ENCODE measurements around the gene SLC35F4.

DNA sequence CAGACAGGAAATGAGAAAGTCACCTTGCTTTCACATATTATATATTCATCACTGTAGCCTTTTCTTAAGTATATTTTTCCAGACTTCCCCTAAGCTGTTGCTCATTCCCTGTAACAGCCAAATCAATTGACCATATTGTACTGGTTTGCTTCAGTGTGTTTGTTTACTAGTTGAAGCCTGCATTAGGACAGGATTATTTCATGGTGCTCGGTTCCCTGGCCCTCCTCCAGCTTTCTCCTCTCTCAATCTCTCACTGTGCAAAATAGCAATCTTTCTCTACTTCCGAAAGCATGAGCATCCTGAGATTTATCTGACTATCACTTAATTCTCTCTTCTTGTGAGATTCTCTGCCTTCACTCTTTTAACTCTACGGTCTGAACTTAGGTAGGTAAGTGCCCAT lies 2.4 kb downstream of the SLC35F4 start:
- TF ChIP-seq, protein P1, sequence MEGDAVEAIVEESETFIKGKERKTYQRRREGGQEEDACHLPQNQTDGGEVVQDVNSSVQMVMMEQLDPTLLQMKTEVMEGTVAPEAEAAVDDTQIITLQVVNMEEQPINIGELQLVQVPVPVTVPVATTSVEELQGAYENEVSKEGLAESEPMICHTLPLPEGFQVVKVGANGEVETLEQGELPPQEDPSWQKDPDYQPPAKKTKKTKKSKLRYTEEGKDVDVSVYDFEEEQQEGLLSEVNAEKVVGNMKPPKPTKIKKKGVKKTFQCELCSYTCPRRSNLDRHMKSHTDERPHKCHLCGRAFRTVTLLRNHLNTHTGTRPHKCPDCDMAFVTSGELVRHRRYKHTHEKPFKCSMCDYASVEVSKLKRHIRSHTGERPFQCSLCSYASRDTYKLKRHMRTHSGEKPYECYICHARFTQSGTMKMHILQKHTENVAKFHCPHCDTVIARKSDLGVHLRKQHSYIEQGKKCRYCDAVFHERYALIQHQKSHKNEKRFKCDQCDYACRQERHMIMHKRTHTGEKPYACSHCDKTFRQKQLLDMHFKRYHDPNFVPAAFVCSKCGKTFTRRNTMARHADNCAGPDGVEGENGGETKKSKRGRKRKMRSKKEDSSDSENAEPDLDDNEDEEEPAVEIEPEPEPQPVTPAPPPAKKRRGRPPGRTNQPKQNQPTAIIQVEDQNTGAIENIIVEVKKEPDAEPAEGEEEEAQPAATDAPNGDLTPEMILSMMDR (IDR thresholded peaks at IDR 0.05 in 4 of 5, conservative IDR thresholded peaks at IDR 0.05 in 1 of 5), result no peak
- no peak for TF ChIP-seq POLR2A (IDR thresholded peaks at IDR 0.05)
